Measurements from ENCODE around the gene FKBP2. TPM values are rescaled to one million over a fixed set of nuclear protein-coding genes. Genes with fewer than 3 reads are reported as not detected.

The FKBP2 gene
- total RNA-seq = 10 to 100 TPM; 28.4 to 28.8 TPM

DNA sequence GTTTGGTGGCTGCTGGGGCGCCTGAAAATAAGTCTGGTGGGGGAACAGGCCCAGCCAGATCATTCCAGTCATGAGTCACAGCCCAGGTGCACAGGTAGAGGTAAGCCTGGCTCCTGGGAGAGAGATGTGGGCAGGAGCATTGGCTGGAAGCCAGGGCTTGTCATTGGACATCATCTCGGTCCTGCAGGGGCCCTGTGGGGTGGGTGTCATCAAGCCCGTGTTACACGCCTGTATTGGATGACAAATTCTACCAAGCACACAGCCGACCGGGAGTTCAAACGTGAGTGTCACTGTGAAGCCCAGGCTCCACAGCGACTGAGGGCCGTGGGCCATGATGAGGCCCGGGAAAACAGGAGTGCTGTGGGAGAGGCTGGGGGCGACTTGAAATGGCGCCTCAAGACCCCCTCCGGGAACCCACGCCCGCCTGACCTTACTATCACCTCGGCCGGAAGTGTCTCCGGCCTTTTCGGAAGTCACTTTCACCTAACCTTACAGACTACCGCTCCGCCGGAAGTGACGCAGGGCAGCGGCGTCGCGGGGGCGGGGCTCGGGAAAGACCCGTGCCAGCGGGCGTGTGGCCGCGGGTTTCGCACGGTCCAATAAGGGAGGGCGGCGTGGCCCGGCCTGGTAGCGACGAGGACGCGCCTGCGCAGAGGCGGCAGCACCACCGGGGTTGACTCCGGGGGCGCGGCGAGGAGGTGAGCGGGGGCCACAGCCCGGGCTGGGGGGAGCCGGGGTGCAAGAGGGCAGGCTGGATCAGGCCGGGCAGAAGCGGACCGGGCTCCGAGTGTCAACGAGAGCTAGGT, at the start of gene FKBP2:
TSS of gene FKBP2 (plus strand) at position 661 of the 806 bp plus-strand sequence. CDS start 1,293 bp downstream, outside the sequence.

DNA sequence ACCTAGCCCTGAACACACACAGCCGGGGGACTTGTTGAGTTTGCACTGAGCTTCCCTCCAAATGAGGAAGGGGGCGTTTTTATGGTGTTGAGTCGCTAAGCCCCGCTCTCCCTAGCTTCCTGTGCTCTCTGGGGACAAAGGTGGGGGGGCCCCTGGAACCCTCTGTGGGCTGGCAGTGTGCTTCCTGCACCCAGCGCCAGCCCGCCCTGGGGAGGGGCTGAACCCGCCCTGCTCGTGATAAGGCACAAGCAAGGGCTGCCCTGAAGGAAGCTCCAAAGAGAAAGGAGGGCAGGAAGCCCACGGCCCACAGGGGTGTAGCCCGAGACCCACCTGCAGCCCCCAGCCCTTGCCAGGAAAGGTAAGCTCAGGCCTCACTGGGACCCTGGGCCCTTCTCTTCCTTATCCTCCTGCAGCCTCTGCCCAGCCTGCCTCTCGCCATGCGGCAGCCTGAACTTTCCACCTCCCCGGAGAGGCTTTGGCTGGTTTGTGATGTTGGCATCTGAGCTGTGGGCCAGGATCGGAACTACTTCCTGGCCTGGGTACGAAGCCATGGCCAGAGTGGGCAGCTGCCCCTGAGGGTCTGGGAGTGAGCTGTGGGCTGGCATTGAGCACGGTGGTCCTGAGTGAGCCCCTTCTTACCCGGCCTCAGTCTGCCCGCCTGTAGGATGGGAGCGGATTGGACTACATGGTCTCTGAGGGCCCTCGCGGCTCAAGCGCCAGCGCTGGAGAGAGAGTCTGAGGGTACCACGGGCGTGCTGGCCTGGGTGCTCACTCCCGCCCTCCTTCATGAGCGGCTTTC, 34.2 kb upstream of the FKBP2 start, which contains the start of gene FERMT3:
TSS of gene FERMT3 (plus strand) at position 265 of the 799 bp plus-strand sequence. CDS start 644 bp downstream, outside the sequence.

DNA sequence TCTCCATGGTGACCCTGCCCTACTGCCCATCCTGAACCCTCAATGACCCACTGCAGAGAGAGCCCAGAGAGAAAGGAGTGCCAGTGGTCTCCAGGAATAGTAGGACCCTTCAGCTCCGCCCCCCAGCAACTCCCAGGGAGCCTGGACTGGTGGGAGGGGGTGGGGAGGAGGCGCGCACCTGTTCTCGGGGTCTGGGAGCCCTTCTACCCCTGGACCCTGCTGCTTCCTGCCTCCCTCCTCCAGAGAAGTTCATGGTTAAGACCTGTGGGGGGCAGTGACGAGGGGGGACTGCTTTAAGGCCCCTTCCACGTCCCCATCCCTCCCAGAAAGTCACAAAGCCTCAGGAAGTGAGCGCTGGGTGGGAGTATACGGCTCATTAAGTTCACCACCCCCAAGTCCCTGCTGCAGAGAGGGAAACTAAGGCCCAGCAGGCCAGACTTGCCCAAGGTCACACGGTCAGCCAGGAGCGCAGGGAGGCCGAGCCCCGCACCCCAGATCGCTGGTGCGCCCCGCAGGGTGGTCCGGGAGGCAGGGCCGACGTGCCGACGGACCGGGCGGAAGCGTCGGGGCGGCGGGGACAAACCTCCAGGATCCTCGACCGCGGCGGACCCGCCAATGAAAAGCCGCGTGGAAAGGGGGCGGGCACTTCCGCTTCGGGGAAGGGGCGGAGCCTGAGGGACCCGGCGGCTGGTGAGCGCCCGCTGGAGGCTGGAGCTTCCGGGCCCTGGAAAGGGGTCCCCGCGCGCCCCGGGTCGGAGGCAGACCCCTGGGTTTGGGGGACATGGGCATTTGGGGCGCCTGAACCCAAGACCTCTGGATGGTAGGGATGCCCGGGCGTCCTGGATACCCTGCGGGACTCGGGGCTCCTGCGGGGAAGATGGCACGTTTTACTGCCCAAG, 15.0 kb upstream of the FKBP2 start, which contains the start of the genes NUDT22 and TRPT1:
TSS of gene NUDT22 (plus strand) at position 667 of the 899 bp plus-strand sequence. CDS start 379 bp downstream, outside the sequence.
TSS of gene TRPT1 (minus strand) at position 579 of the 899 bp plus-strand sequence. CDS start at position 253, 326 bp downstream.

DNA sequence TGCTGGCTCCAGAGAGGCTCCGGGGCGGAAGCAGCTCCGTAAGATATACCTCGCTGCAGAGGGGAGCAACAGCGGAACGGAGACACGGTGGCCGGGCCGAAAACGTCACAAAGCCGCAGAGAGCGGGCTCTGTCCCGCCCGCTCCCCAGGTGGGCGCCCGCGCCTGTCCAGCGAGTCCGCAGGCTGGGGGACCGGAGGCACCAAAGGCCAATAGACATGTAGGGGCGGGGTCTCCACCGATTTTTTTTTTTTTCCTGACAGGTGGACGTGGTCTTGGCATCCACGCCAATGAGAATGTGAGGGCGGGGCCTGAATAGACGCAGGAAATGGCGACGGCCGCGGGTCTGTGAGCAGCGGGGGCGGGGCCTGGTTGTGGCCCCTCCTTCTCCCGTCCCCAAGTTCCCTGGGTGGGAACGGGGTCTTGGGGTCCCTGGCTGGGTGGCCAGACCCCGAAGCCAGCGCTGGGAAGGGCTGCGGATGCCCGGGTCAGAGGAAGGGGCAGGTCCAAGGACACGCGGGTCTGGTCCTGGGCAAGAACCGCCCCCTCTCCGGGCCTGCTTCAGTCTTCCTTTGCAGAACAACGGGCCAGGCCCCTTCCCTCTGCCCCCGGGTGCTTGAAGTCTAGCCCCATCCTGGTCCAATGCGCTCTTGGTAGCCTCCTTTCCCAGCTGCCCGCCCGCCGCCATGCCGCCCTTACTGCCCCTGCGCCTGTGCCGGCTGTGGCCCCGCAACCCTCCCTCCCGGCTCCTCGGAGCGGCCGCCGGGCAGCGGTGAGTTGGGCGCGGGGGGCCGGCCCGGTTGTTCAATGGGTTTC, 10.5 kb upstream of the FKBP2 start, which contains the start of gene DNAJC4:
TSS of gene DNAJC4 (plus strand) at position 378 of the 814 bp plus-strand sequence. CDS start at position 685, 307 bp downstream.

DNA sequence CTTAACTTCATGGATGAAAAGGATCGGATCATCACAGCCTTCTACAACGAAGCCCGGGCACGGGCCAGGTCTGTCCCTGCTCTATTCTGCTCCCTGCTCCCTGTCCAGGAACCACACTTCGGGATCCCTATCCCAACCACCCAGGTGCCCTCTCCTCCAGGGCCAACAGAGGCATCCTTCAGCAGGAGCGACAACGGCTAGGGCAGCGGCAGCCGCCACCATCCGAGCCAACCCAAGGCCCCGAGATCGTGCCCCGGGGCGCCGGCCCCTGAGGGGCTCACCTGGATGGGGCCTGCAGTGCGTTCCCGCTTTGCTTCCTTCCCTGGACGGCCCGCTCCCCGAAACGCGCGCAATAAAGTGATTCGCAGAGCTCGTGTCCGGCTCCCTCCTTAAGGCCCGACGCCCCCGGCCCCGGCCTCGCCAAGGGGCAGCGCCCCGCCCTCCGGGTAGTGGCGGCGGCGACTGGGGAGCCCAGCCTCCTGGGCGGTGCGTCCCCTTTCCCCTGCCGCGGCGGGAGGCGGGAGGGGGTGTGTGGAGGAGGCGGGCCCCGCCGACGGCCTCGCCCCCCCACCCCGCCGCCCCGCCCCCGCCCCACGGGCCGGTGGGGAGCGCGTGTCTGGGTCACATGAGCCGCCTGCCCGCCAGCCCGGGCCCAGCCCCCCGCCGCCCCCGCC, 6.8 kb upstream of the FKBP2 start, which contains the start of gene VEGFB:
TSS of gene VEGFB (plus strand) at position 672 of the 674 bp plus-strand sequence. CDS start 250 bp downstream, outside the sequence.

DNA sequence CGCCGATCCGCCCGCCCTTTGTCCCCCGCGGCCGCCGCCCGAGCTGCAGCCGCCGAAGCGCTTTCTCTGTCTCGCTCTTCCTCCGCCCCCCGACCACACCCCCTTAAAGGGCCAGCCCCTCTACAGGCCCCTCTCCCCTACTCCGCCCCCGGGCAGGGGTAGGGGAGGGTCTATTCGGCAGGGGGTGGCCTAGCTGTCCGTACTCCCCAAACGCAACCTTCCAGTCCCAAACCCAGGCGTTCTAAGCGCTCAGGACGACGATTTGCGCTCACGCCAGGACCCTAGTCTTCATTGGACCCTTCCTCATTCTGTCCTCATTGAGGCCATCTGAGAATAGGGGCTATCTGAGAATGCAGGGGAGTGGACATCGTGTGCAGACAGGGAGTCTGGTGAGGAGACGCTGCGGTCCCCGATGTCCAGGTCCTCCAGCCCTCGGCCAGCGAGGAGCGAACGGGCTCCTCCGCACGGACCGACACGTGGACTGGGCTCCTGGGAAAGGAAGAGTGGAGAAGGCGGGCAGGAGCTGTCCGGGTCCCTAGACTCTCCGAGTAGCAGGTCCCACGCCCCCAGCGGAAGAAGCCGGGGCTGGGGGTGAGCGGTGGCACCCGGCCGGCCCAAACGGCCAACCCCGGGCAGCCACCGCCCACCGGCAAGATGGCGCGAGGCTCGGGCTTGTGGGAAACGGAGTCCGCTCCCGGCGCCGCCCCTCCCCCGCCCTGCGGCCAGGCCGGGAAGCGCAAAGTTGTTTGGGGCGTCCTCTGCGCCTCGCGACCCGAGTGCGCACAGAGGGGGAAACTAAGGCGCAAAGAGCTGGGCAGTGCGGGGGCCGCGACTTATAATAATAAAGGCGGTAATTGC, 6.2 kb downstream of the FKBP2 start, which contains the start of gene PPP1R14B:
TSS of gene PPP1R14B (minus strand) at position 73 of the 858 bp plus-strand sequence. CDS start 270 bp downstream, outside the sequence.

DNA sequence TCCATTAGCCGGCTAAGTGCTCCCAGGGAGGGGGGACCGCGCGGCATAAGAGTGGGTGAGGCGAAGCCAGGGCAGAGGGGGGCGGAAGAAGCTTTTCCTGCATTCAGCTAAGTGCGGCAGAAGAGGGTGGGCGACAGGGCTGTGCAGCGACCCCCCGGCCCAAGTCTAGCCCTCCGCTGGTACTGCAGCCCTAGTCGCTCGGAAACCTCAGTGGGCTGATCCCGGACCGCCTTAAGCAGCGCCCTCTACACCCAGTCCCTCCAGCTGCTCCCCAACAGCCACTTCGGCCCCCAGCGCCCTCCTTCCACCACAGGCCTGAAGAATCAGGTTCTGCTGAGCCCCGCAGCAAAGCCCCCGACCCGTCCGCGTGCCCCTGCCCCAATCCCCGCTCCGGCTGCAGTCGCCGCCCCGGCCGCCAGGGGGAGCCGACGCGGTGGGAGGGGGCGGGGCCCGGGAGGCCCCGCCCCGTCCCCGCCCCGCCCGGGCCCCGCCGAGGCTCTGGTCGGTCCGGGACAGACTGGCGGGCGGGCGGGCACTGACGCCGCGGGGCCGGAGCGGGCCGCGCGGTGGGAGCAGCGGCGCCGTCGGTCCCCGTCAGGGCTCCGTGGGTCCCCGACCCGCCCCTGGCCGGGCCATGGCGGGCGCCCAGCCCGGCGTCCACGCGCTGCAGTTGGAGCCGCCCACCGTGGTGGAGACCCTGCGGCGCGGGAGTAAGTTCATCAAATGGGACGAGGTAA, 10.3 kb downstream of the FKBP2 start, which contains the start of gene PLCB3:
TSS of gene PLCB3 (plus strand) at position 515 of the 737 bp plus-strand sequence. CDS start at position 635, 120 bp downstream.

DNA sequence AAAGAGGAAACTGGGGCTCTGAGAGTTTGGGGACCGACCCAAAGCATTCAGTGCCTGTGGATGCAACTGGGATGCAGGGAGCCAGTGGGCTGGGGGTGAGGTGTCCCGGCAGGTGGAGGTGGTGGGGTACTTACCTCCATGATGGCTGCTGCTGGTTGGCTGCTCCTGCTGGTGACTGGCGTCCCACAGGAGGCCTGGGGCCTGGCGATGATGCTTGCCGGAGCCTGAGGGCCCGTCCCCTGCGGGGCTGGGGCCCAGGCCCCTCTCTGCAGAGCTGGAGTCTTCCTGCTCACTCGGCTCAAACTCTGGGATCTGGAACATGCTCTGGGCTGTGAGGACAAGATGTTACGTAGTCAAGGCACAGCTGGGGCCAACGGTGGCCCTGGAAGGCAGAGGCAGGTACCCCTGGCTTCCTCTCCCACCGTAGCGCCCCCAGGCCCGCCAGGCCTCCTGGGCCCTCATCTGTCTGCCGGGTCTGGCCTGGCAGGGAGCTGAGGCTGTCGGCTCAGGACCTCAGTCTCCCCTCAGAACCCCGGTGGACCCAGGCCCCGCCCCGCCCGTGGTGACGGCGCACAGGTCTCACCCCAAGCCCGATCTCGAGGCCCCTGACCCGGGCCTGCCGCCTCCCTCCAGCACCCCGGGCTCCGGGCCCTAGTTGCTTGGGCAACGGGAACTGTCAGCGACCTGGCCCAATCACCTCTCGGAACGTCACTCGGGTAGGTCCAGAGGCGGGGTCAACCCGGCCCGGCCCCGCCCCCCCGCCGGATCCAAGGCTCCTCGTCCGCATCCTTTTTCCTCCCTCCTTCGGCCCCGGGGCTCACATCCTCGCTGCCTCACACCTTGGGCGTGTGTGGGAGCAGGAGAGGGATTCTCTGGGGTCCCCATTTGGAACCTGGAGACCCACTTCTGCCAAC, 43.4 kb downstream of the FKBP2 start, which contains the start of gene BAD:
TSS of gene BAD (minus strand) at position 618 of the 914 bp plus-strand sequence. CDS start at position 321, 297 bp downstream.

DNA sequence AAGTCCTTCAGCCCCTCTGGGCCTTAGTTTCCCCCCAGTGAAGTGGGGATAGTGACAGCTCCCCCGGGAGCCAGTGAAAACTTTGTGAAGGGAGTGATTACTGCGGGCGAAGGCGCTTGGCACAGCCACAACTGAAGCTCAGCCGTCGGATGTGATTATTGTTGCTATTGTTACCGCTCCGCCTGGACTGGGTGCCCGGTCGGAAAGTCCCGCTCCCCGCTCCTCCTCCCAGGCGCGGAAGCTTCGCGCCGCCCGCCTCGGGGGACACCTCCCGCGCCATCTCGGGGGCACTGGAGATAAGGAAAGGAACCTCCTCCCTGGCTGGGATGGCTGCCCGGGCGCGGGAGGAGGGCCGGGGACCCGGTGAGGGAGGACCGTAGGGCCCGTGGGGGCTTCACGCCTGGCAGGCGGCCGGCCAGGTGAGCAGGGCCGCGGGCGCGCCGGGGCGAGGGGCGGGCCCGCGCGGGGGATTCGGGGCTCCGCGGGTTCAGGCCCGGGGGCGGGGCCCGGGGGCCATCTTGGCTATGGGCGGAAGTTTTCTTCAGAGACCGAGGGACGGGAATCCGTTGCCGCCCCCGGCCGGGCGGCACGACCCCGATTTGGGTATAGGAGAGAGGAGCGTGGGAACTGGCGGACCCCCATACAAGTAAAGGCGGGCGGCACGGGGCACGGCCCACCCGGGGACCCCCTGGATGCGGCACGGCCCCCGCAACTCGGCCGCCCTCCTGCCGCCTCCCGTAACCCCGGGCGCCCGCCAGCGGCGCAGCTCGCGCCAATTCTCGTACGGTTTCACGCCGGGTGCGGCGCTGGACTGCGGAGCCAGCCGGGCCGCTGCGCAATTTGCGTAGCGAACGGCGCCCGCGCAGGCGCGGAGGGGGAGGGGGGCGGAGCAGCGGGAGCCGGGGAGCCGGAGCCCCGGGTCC, 44.3 kb downstream of the FKBP2 start, which contains the start of gene GPR137:
TSS of gene GPR137 (plus strand) at position 887 of the 923 bp plus-strand sequence. CDS start 677 bp downstream, outside the sequence.

DNA sequence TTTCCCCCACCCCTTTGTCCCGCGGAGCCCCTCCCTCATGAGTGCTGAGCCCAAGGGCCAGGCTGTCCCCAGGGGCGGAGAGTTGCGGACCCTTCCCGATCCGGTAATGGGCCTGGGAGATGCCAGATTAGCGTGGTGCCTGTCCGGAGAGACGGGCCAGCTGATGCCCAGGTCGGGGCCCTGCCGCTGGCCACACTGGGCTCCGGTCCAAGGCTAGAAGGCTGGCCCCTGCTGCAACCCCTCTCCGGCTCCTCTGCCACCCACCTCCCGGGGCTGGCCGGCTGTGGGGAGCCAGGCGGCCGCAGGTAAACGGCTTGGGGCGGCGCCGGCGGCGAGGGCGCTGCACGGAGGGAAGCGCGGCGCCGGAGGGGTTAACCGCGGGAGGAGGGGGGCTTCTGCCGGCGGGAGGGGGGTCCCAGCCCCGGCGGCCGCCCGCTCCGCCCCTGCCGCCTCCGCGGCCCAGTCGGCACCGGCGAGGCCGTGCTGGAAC, 50.4 kb downstream of the FKBP2 start, which contains the start of gene KCNK4:
TSS of gene KCNK4 (plus strand) at position 41 of the 490 bp plus-strand sequence. CDS start 1,717 bp downstream, outside the sequence.

Other genes with a start within 250 kb of the FKBP2 start
- not detected for gene FLRT1, start 205.2 kb upstream of the FKBP2 start, total RNA-seq
- 10 to 100 TPM; 14.2 TPM for gene MACROD1, start 75.0 kb upstream of the FKBP2 start, total RNA-seq
- gene STIP1, start 54.9 kb upstream of the FKBP2 start, total RNA-seq = 100 to 1,000 TPM; 181 to 183 TPM
- gene FERMT3, start 34.4 kb upstream of the FKBP2 start, total RNA-seq = 100 to 1,000 TPM; 203 to 209 TPM
- 10 to 100 TPM; 30.8 to 36.4 TPM for gene TRPT1, start 14.9 kb upstream of the FKBP2 start, total RNA-seq
- gene NUDT22, start 14.8 kb upstream of the FKBP2 start, total RNA-seq = 10 to 100 TPM; 76.7 to 80.2 TPM
- gene DNAJC4, start 10.5 kb upstream of the FKBP2 start, total RNA-seq = 10 to 100 TPM; 43.9 to 44.9 TPM
- 10 to 100 TPM; 81.2 to 88.6 TPM for gene VEGFB, start 6.5 kb upstream of the FKBP2 start, total RNA-seq
- gene PPP1R14B, start 5.8 kb downstream of the FKBP2 start, total RNA-seq = 10 to 100 TPM; 93.0 to 98.0 TPM
- gene PLCB3, start 10.4 kb downstream of the FKBP2 start, total RNA-seq = 10 to 100 TPM; 11.4 to 11.9 TPM
- 10 to 100 TPM; 33.1 to 33.7 TPM for gene BAD, start 43.6 kb downstream of the FKBP2 start, total RNA-seq
- 10 to 100 TPM; 26.2 to 26.7 TPM for gene GPR137, start 44.8 kb downstream of the FKBP2 start, total RNA-seq
- not detected for gene KCNK4, start 50.2 kb downstream of the FKBP2 start, total RNA-seq
- gene CATSPERZ, start 59.3 kb downstream of the FKBP2 start, total RNA-seq = not detected
- gene ESRRA, start 64.4 kb downstream of the FKBP2 start, total RNA-seq = 10 to 100 TPM; 34.1 to 37.7 TPM
- 100 to 1,000 TPM; 156 to 165 TPM for gene TRMT112, start 76.5 kb downstream of the FKBP2 start, total RNA-seq
- gene PRDX5, start 77.0 kb downstream of the FKBP2 start, total RNA-seq = 100 to 1,000 TPM; 110 to 116 TPM
- gene CCDC88B, start 99.1 kb downstream of the FKBP2 start, total RNA-seq = 100 to 1,000 TPM; 115 to 126 TPM
- 10 to 100 TPM; 31.8 to 35.0 TPM for gene RPS6KA4, start 118.1 kb downstream of the FKBP2 start, total RNA-seq